22Rv1 (cell line): ENCODE data around the gene ACTN3.
"Not testable (repeated sequence)": the region's sequence is repeated elsewhere in the genome, so short reads cannot be mapped to it uniquely, and the experiment has no call there.

Experiments used
- ZFX ChIP-seq: fragments of 450-650 bp; IDR thresholded peaks from 2 replicates; pipeline ENCODE4 v1.6.1; 2017; ENCODE audit warnings: antibody characterized with exemption, borderline replicate concordance
- TF ChIP-seq, protein P1 (sequence below): fragments of 450-650 bp; IDR thresholded peaks from 2 replicates; pipeline ENCODE4 v1.5.1; 2017; ENCODE audit warnings: mild to moderate bottlenecking

DNA sequence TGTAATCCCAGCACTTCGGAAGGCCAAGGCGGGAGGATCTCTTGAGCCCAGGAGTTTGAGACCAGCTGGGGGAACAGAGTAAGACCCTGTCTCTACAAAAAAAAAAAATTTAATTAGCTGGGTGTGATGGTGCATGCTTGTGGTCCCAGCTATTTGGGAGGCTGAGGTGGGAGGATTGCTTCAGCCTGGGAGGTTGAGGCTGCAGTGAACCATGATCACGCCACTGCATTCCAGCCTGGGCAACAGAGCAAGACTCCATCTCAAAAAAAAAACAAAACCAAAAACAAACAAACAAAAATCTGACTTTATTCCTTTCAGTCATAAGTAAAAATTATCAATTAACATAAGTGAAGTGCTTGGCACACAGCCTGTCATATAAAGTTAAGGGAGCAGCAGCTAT is 59.9 kb downstream of the ACTN3 start:
- TF ChIP-seq, protein P1, sequence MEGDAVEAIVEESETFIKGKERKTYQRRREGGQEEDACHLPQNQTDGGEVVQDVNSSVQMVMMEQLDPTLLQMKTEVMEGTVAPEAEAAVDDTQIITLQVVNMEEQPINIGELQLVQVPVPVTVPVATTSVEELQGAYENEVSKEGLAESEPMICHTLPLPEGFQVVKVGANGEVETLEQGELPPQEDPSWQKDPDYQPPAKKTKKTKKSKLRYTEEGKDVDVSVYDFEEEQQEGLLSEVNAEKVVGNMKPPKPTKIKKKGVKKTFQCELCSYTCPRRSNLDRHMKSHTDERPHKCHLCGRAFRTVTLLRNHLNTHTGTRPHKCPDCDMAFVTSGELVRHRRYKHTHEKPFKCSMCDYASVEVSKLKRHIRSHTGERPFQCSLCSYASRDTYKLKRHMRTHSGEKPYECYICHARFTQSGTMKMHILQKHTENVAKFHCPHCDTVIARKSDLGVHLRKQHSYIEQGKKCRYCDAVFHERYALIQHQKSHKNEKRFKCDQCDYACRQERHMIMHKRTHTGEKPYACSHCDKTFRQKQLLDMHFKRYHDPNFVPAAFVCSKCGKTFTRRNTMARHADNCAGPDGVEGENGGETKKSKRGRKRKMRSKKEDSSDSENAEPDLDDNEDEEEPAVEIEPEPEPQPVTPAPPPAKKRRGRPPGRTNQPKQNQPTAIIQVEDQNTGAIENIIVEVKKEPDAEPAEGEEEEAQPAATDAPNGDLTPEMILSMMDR, result not testable (repeated sequence)
- not testable (repeated sequence) for TF ChIP-seq ZFX
